ENCODE measurements around the gene CDK11A.
"Not testable (repeated sequence)": the region's sequence is repeated elsewhere in the genome, so short reads cannot be mapped to it uniquely, and the experiment has no call there.

CDK11A gene

GRCh38 chr1:1753607-1754005 lies 29.4 kb upstream of the CDK11A start:
- no peaks in the 10 kb centered on the region for H3K9me3 ChIP-seq (ENCODE audit: control insufficient read depth, insufficient read depth, low read length)
- H3F3A ChIP-seq (ENCODE audit: control insufficient read depth, insufficient read depth) = peaks cover 7% of the 10 kb centered on the region
- H3K4me2 ChIP-seq (ENCODE audit: low read length) = no peak overlapping the region
- no peaks in the 10 kb centered on the region for H3K4me1 ChIP-seq (ENCODE audit: control insufficient read depth, low read length)
- no peak for TF ChIP-seq CTCF (IDR thresholded peaks at IDR 0.05; ENCODE audit: low read depth, low read length, poor library complexity, severe bottlenecking)
- TF ChIP-seq EZH2phosphoT487 (IDR thresholded peaks at IDR 0.05; ENCODE audit: borderline replicate concordance, low read length) = no peak
- no peaks in the 10 kb centered on the region for H3K9me2 ChIP-seq (replicated peaks; ENCODE audit: control insufficient read depth, low read length)
- H3K79me2 ChIP-seq (ENCODE audit: control insufficient read depth, low read length) = peaks cover 11% of the 10 kb centered on the region
- H3K27ac ChIP-seq (ENCODE audit: low read depth, low read length) = no peak overlapping the region
- peaks cover 59% of the 10 kb centered on the region for H3K36me3 ChIP-seq (ENCODE audit: control insufficient read depth, low read length)
- H4K20me1 ChIP-seq (ENCODE audit: control insufficient read depth, insufficient read depth, low read depth, low read length) = peaks cover 14% of the 10 kb centered on the region
- H3K4me3 ChIP-seq (ENCODE audit: low read length) = no peak overlapping the region
- no peaks in the 10 kb centered on the region for H3K27me3 ChIP-seq (ENCODE audit: control insufficient read depth, low read length)

- peaks cover 7% of the 10 kb centered on the region for H3F3A ChIP-seq (ENCODE audit: control insufficient read depth, insufficient read depth)
- no peaks in the 10 kb centered on the region for H3K9me2 ChIP-seq (replicated peaks; ENCODE audit: control insufficient read depth, low read length)
- H3K4me3 ChIP-seq (ENCODE audit: low read length) = no peak overlapping the region
- peaks cover 7% of the 10 kb centered on the region; the same call in 1 of the 2 replicates for H4K20me1 ChIP-seq (ENCODE audit: control insufficient read depth, insufficient read depth, low read depth, low read length)
- H3K36me3 ChIP-seq (ENCODE audit: control insufficient read depth, low read length) = peaks cover 52% of the 10 kb centered on the region
- H3K27me3 ChIP-seq (ENCODE audit: control insufficient read depth, low read length) = no peaks in the 10 kb centered on the region
- H3K9me3 ChIP-seq (ENCODE audit: control insufficient read depth, insufficient read depth, low read length) = no peaks in the 10 kb centered on the region
- TF ChIP-seq EZH2phosphoT487 (IDR thresholded peaks at IDR 0.05; ENCODE audit: borderline replicate concordance, low read length) = no peak
- TF ChIP-seq CTCF (IDR thresholded peaks at IDR 0.05; ENCODE audit: low read depth, low read length, poor library complexity, severe bottlenecking) = no peak
- peaks cover 5% of the 10 kb centered on the region for H3K79me2 ChIP-seq (ENCODE audit: control insufficient read depth, low read length)
- H3K27ac ChIP-seq (ENCODE audit: low read depth, low read length) = no peak overlapping the region
- no peak overlapping the region for H3K4me2 ChIP-seq (ENCODE audit: low read length)
- H3K4me1 ChIP-seq (ENCODE audit: control insufficient read depth, low read length) = no peaks in the 10 kb centered on the region
Observed at GRCh38 chr1:1752636-1753606, 28.8 kb upstream of the CDK11A start.

GRCh38 chr1:1752190-1752589 lies 28.0 kb upstream of the CDK11A start:
- no peaks in the 10 kb centered on the region for H3K79me2 ChIP-seq (ENCODE audit: control insufficient read depth, low read length)
- H3K4me2 ChIP-seq (ENCODE audit: low read length) = no peak overlapping the region
- no peak for TF ChIP-seq EZH2phosphoT487 (IDR thresholded peaks at IDR 0.05; ENCODE audit: borderline replicate concordance, low read length)
- no peak for TF ChIP-seq CTCF (IDR thresholded peaks at IDR 0.05; ENCODE audit: low read depth, low read length, poor library complexity, severe bottlenecking)
- peaks cover 7% of the 10 kb centered on the region for H3F3A ChIP-seq (ENCODE audit: control insufficient read depth, insufficient read depth)
- H3K9me3 ChIP-seq (ENCODE audit: control insufficient read depth, insufficient read depth, low read length) = no peaks in the 10 kb centered on the region
- H3K27me3 ChIP-seq (ENCODE audit: control insufficient read depth, low read length) = no peaks in the 10 kb centered on the region
- peaks cover 45% of the 10 kb centered on the region for H3K36me3 ChIP-seq (ENCODE audit: control insufficient read depth, low read length)
- H3K27ac ChIP-seq (ENCODE audit: low read depth, low read length) = no peak overlapping the region
- H4K20me1 ChIP-seq (ENCODE audit: control insufficient read depth, insufficient read depth, low read depth, low read length) = peaks cover 6% of the 10 kb centered on the region; the same call in 1 of the 2 replicates
- H3K4me1 ChIP-seq (ENCODE audit: control insufficient read depth, low read length) = no peaks in the 10 kb centered on the region
- H3K4me3 ChIP-seq (ENCODE audit: low read length) = no peak overlapping the region
- H3K9me2 ChIP-seq (replicated peaks; ENCODE audit: control insufficient read depth, low read length) = no peaks in the 10 kb centered on the region

GRCh38 chr1:1749941-1750340 lies 25.8 kb upstream of the CDK11A start:
- H3K27me3 ChIP-seq (ENCODE audit: control insufficient read depth, low read length); H3K9me3 ChIP-seq (ENCODE audit: control insufficient read depth, insufficient read depth, low read length); H3K4me3 ChIP-seq (ENCODE audit: low read length); H3K27ac ChIP-seq (ENCODE audit: low read depth, low read length); H3K4me2 ChIP-seq (ENCODE audit: low read length); H3K4me1 ChIP-seq (ENCODE audit: control insufficient read depth, low read length); H3K79me2 ChIP-seq (ENCODE audit: control insufficient read depth, low read length); H4K20me1 ChIP-seq (ENCODE audit: control insufficient read depth, insufficient read depth, low read depth, low read length); H3K9me2 ChIP-seq (replicated peaks; ENCODE audit: control insufficient read depth, low read length); H3F3A ChIP-seq (ENCODE audit: control insufficient read depth, insufficient read depth): not testable (repeated sequence)
- H3K36me3 ChIP-seq (ENCODE audit: control insufficient read depth, low read length) = peaks cover 24% of the 10 kb centered on the region
